H1 (cell line): ENCODE data around the gene UBTD1. TPM values are rescaled to one million over a fixed set of nuclear protein-coding genes. Genes with fewer than 3 reads are reported as not detected.
A peak's percentile ranks its signal among the peaks of the same experiment; 100 is the strongest.

Source experiments
- CTCF ChIA-PET: fragments of 300-600 bp; sonication (Branson Sonifier 250); formaldehyde crosslinking; loops from one replicate; lab custom pipeline; 2021; ENCODE audit not compliant: partially characterized antibody; lab: Charles Lee
- POLR2A ChIA-PET: fragments of 300-600 bp; sonication (Branson Sonifier 250); formaldehyde crosslinking; loops from one replicate; lab custom pipeline; 2021; ENCODE audit warnings: inconsistent platforms; ENCODE audit not compliant: partially characterized antibody; lab: Charles Lee
- DNase-seq, 2 experiments: peaks; one replicate each; pipeline versions ENCODE4 v3.0.0 to v3.0.0-alpha.2; 2010 to 2022; ENCODE audit warnings: low spot score in 2 of 2, low read depth in 1 of 2, mixed read lengths in 1 of 2
- FAIRE-seq: peaks from 2 replicates; lab custom pipeline; 2011; peaks lifted over from hg19 to GRCh38; lab: Jason Lieb, UNC
- H2AFZ ChIP-seq: 2 replicates; pipeline ENCODE4 v1.8.1; 2012; ENCODE audit warnings: low read length, inconsistent platforms
- H2AK5ac ChIP-seq: 2 replicates; pipeline ENCODE4 v1.6.1; 2013; ENCODE audit warnings: low read depth, low read length
- H2BK120ac ChIP-seq: replicated peaks from 2 replicates; pipeline ENCODE3; 2013; ENCODE audit warnings: low read depth, low read length, inconsistent platforms
- H2BK12ac ChIP-seq: 2 replicates; pipeline ENCODE4 v1.6.1; 2013; ENCODE audit warnings: low read depth, low read length
- H2BK15ac ChIP-seq: 2 replicates; pipeline ENCODE4 v1.6.1; 2013; ENCODE audit warnings: low read length
- H2BK20ac ChIP-seq: 2 replicates; pipeline ENCODE4 v1.6.1; 2013; ENCODE audit warnings: low read length
- H2BK5ac ChIP-seq: 2 replicates; pipeline ENCODE4 v1.6.1; 2013; ENCODE audit warnings: low read depth, low read length
- H3K14ac ChIP-seq: 2 replicates; pipeline ENCODE4 v1.6.1; 2013; ENCODE audit warnings: inconsistent platforms; ENCODE audit not compliant: insufficient read length
- H3K18ac ChIP-seq: 2 replicates; pipeline ENCODE4 v1.6.1; 2013; ENCODE audit warnings: low read length; ENCODE audit errors: extremely low read depth
- H3K23ac ChIP-seq: 2 replicates; pipeline ENCODE4 v1.6.1; 2013; ENCODE audit warnings: inconsistent platforms; ENCODE audit not compliant: insufficient read length
- H3K23me2 ChIP-seq: 2 replicates; pipeline ENCODE4 v1.6.1; 2013; ENCODE audit warnings: low read depth, low read length
- H3K27ac ChIP-seq: 2 replicates; pipeline ENCODE4 v1.6.1; 2011; ENCODE audit warnings: low read depth, low read length, inconsistent platforms
- H3K27me3 ChIP-seq, 4 experiments: replicated peaks in 1 of 4; 1 replicate in 1 of 4; 2 replicates in 3 of 4; pipeline versions ENCODE4 v1.6.1 to v1.8.1; 2011 to 2013; ENCODE audit warnings: low read length in 3 of 4, mild to moderate bottlenecking in 3 of 4, inconsistent platforms in 2 of 4, mixed read lengths in 2 of 4, moderate library complexity in 1 of 4; ENCODE audit not compliant: control insufficient read depth in 3 of 4, insufficient read depth in 3 of 4; ENCODE audit errors: extremely low read depth in 1 of 4
- H3K36me3 ChIP-seq, 4 experiments: 2 replicates each; pipeline versions ENCODE4 v1.6.1 to v1.8.1; 2011 to 2013; ENCODE audit warnings: mild to moderate bottlenecking in 4 of 4, low read length in 3 of 4, moderate library complexity in 2 of 4, control low read depth in 1 of 4, inconsistent platforms in 1 of 4; ENCODE audit not compliant: insufficient read depth in 4 of 4, control insufficient read depth in 2 of 4
- H3K4ac ChIP-seq: replicated peaks from 2 replicates; pipeline ENCODE3; 2013; ENCODE audit warnings: low read length, low read depth, mixed read lengths, inconsistent platforms; ENCODE audit not compliant: insufficient read length
- H3K4me1 ChIP-seq, 4 experiments: replicated peaks in 1 of 4; 1 replicate in 1 of 4; 2 replicates in 3 of 4; pipeline versions ENCODE4 v1.6.1 to v1.8.1; 2011 to 2013; ENCODE audit warnings: low read length in 3 of 4, inconsistent platforms in 2 of 4, mixed read lengths in 1 of 4; ENCODE audit not compliant: insufficient read depth in 4 of 4, control insufficient read depth in 3 of 4
- H3K4me2 ChIP-seq, 2 experiments: 2 replicates each; pipeline versions ENCODE4 v1.6.1 to v1.8.1; 2011 to 2013; ENCODE audit warnings: low read depth in 2 of 2, low read length in 2 of 2, control low read depth in 1 of 2, inconsistent platforms in 1 of 2, mild to moderate bottlenecking in 1 of 2; ENCODE audit not compliant: insufficient read depth in 1 of 2
- H3K4me3 ChIP-seq, 4 experiments: fragments of 200-600, 300-600 bp in 1 of 4; sonication (generic), shearing (Covaris generic), sonication (Bioruptor Twin) in 1 of 4; 2 replicates each; pipeline versions ENCODE4 v1.5.1 to v1.8.1; 2011 to 2016; ENCODE audit warnings: low read length in 4 of 4, low read depth in 3 of 4, control low read depth in 2 of 4, inconsistent platforms in 2 of 4, mild to moderate bottlenecking in 2 of 4, mixed read lengths in 1 of 4, moderate library complexity in 1 of 4; ENCODE audit not compliant: insufficient read depth in 2 of 4; ENCODE audit errors: extremely low read depth in 1 of 4
- H3K56ac ChIP-seq: replicated peaks from 2 replicates; pipeline ENCODE3; 2013; ENCODE audit warnings: low read depth, mild to moderate bottlenecking, mixed read lengths, low read length, inconsistent platforms; ENCODE audit not compliant: insufficient read length
- H3K79me1 ChIP-seq: 2 replicates; pipeline ENCODE4 v1.6.1; 2013; ENCODE audit warnings: low read depth, low read length, control low read depth
- H3K79me2 ChIP-seq, 2 experiments: 2 replicates each; pipeline versions ENCODE4 v1.6.1 to v1.8.1; 2012 to 2013; ENCODE audit warnings: low read length in 2 of 2, mild to moderate bottlenecking in 2 of 2, inconsistent platforms in 1 of 2; ENCODE audit not compliant: insufficient read depth in 2 of 2, control insufficient read depth in 1 of 2
- H3K9ac ChIP-seq, 4 experiments: replicated peaks in 1 of 4; 1 replicate in 1 of 4; 2 replicates in 3 of 4; pipeline versions ENCODE4 v1.6.1 to v1.8.1; 2011 to 2013; ENCODE audit warnings: low read depth in 3 of 4, low read length in 3 of 4, control low read depth in 2 of 4, mild to moderate bottlenecking in 2 of 4, moderate library complexity in 2 of 4, inconsistent platforms in 1 of 4; ENCODE audit errors: extremely low read depth in 1 of 4
- H3K9me3 ChIP-seq, 2 experiments: 2 replicates each; pipeline versions ENCODE4 v1.6.1 to v1.8.1; 2012 to 2013; ENCODE audit warnings: mild to moderate bottlenecking in 2 of 2, moderate library complexity in 2 of 2, control low read depth in 1 of 2, inconsistent platforms in 1 of 2, low read depth in 1 of 2, low read length in 1 of 2, mixed read lengths in 1 of 2; ENCODE audit not compliant: insufficient read depth in 2 of 2
- H4K20me1 ChIP-seq, 2 experiments: replicated peaks in 1 of 2; 2 replicates each; pipeline versions ENCODE3 to v1.8.1; 2011 to 2013; ENCODE audit warnings: inconsistent platforms in 2 of 2, low read length in 2 of 2, mild to moderate bottlenecking in 1 of 2; ENCODE audit not compliant: insufficient read depth in 2 of 2, control insufficient read depth in 1 of 2
- H4K5ac ChIP-seq: 2 replicates; pipeline ENCODE4 v1.6.1; 2013; ENCODE audit warnings: low read length, low read depth, mixed read lengths, inconsistent platforms; ENCODE audit not compliant: insufficient read length
- H4K8ac ChIP-seq: 2 replicates; pipeline ENCODE4 v1.8.0; 2013; ENCODE audit warnings: mild to moderate bottlenecking, moderate library complexity, low read length, inconsistent platforms; ENCODE audit not compliant: insufficient read depth; ENCODE audit errors: extremely low read depth
- H4K91ac ChIP-seq: replicated peaks from 2 replicates; pipeline ENCODE3; 2013; ENCODE audit warnings: low read length, mixed read lengths, inconsistent platforms; ENCODE audit not compliant: insufficient read length
- ASH2L ChIP-seq: fragments of 200-600, 300-600 bp; sonication (generic); IDR thresholded peaks from one replicate; pipeline ENCODE4 v1.7.1; 2017; ENCODE audit warnings: low read length
- CHD2 ChIP-seq: IDR thresholded peaks from 2 replicates; pipeline ENCODE4 v1.6.1; 2012; ENCODE audit warnings: low read length, improper control_type of control experiment
- EGR1 ChIP-seq: IDR thresholded peaks from 2 replicates; pipeline ENCODE4 v1.6.1; 2011; ENCODE audit warnings: low read depth, low read length, borderline replicate concordance
- JUN ChIP-seq: IDR thresholded peaks from 2 replicates; pipeline ENCODE4 v1.6.1; 2011; ENCODE audit warnings: low read depth, mild to moderate bottlenecking, improper control_type of control experiment, low read length
- KDM4A ChIP-seq: IDR thresholded peaks from one replicate; pipeline ENCODE4 v1.7.1; 2012; ENCODE audit warnings: low read depth, mild to moderate bottlenecking, moderate library complexity, low read length, inconsistent platforms; ENCODE audit not compliant: severe bottlenecking
- RBBP5 ChIP-seq: IDR thresholded peaks from 2 replicates; pipeline ENCODE4 v1.7.1; 2012; ENCODE audit warnings: low read depth, mild to moderate bottlenecking, inconsistent platforms, low read length, moderate library complexity, borderline replicate concordance
- SIN3A ChIP-seq, 2 experiments: IDR thresholded peaks in 1 of 2; conservative IDR thresholded peaks in 1 of 2; 2 replicates each; pipeline ENCODE4 v1.6.1; 2011 to 2012; ENCODE audit warnings: low read length in 2 of 2, improper control_type of control experiment in 1 of 2, low read depth in 1 of 2, mild to moderate bottlenecking in 1 of 2
- TBP ChIP-seq: IDR thresholded peaks from 2 replicates; pipeline ENCODE4 v1.6.1; 2011; ENCODE audit warnings: low read depth, low read length, improper control_type of control experiment
- WGBS, 2 experiments: shearing (Covaris generic) in 1 of 2; methylation state at CpG; one replicate each; pipeline versions ENCODE4 v1.1.6 to v1.1.7; 2013 to 2015; ENCODE audit warnings: low lambda C conversion rate in 2 of 2, mixed read lengths in 2 of 2, inconsistent platforms in 1 of 2, low coverage in 1 of 2, missing lambda C conversion rate in 1 of 2; ENCODE audit not compliant: insufficient replicate concordance in 2 of 2, insufficient coverage in 1 of 2, insufficient read length in 1 of 2; ENCODE audit errors: extremely low coverage in 1 of 2, missing lambda C conversion rate in 1 of 2; 5-methylcytosine and 5-hydroxymethylcytosine counted together
- long read RNA-seq, 2 experiments: library from RNA in 1 of 2; library from capped mRNA in 1 of 2; stranded (forward); transcript quantifications; one replicate each; pipeline ENCODE4 v2.0.0, GENCODE V29; 2021; ENCODE audit warnings: inconsistent platforms in 1 of 2
- polyA minus RNA-seq, 3 experiments: library from RNA; depleted of rRNA, polyadenylated mRNA; stranded (reverse); fragments of >200 nt; gene quantifications; 1 replicate in 2 of 3; 2 replicates in 1 of 3; pipeline ENCODE4 v1.2.3, GENCODE V29; 2011
- polyA plus RNA-seq, 7 experiments: library from polyadenylated mRNA; depleted of rRNA in 3 of 7; stranded (reverse) in 5 of 7; unstranded in 2 of 7; fragments of >200 nt in 5 of 7; fragments of 200-250 nt in 2 of 7; gene quantifications; 1 replicate in 5 of 7; 2 replicates in 1 of 7; 4 replicates in 1 of 7; pipeline versions ENCODE4 v1.2.1 to v1.2.3, GENCODE V29; 2011 to 2013; ENCODE audit warnings: missing spikeins in 2 of 7, mixed read lengths in 2 of 7
- total RNA-seq: library from RNA; stranded (reverse); fragmentation: NEBNext Ultra II Directional; extraction: Animal tissue kit (Norgen Biotek cat#: 25700); gene quantifications from 2 replicates; pipeline ENCODE4 v1.2.1, GENCODE V29; 2021

Gene UBTD1
- total RNA-seq: 22.3 and 23.1 TPM in 2 replicates
- polyA plus RNA-seq (2011; rRNA removed): 36.2 and 48.8 TPM in 2 replicates
- polyA plus RNA-seq (2011; cell fraction: cytosol; rRNA removed): 32.2 TPM
- 27.8 TPM for polyA plus RNA-seq (2011; cell fraction: nucleus; rRNA removed)
- 11.7 to 21.5 TPM (median 19.8 TPM) in 4 replicates for polyA plus RNA-seq (2012, experiment 1 of 2)
- polyA plus RNA-seq (2012, experiment 2 of 2): 25.5 TPM
- polyA plus RNA-seq (2013, experiment 1 of 2): 17.5 TPM
- 17.5 TPM for polyA plus RNA-seq (2013, experiment 2 of 2)
- polyA minus RNA-seq (2011; rRNA and poly(A)+ RNA removed): 6.4 and 7.2 TPM in 2 replicates
- polyA minus RNA-seq (2011; cell fraction: cytosol; rRNA and poly(A)+ RNA removed): 15.3 TPM
- polyA minus RNA-seq (2011; cell fraction: nucleus; rRNA and poly(A)+ RNA removed): 10.8 TPM
- long read RNA-seq, experiment 1, transcript UBTD1-201 (3 exons, 1,706 nt): major isoform, 10 of 29 reads
- long read RNA-seq, experiment 1, partial matches to known transcripts: 19 of 29 reads
- long read RNA-seq, experiment 1, other reads (novel, unspliced or antisense): 0 of 29 reads
- long read RNA-seq, experiment 2: 0 reads

GRCh38 chr10:97498841-97499560, at the start of gene UBTD1:
TSS of gene UBTD1 (plus strand) at chr10:97498924. CDS start at chr10:97499204, 280 bp downstream.
- H3K27ac ChIP-seq: peak within 1 kb of the TSS; percentile 74; the same call in 1 of the 2 replicates
- peaks cover 15% of the 10 kb centered on the region for H3K23me2 ChIP-seq
- H4K20me1 ChIP-seq: peaks cover 10 to 33% of the 10 kb centered on the region in 2 experiments
- peak; percentile 47; the same call in 1 of the 2 replicates for TF ChIP-seq RBBP5
- TF ChIP-seq KDM4A: peak; percentile 86
- TF ChIP-seq ASH2L: peak; percentile 17
- no peak for TF ChIP-seq TBP
- peak in 1 of 2 experiments; percentile 39; a peak in 1 of 4 replicates for TF ChIP-seq SIN3A (conservative IDR thresholded peaks at IDR 0.05 in 1 of 2, IDR thresholded peaks at IDR 0.05 in 1 of 2; ENCODE audit: low read depth in 1 of 2, low read length in 2 of 2)
- no peak for TF ChIP-seq JUN
- 0 out of 2 replicates have a peak, but pooled peaks have one; percentile 6 for TF ChIP-seq EGR1
- no peak for TF ChIP-seq CHD2
- TF ChIP-seq, all 59 proteins: peak for 5
- H2AK5ac ChIP-seq: peak within 1 kb of the TSS; percentile 32; the same call in 1 of the 2 replicates
- peak in 1 of 2 experiments; percentile 88 for DNase-seq
- H3K4ac ChIP-seq: peak within 1 kb of the TSS; percentile 80
- 0 out of 2 replicates have a peak within 1 kb of the TSS, but pooled peaks have one; percentile 6 for H2AFZ ChIP-seq
- H4K91ac ChIP-seq: peak within 1 kb of the TSS; percentile 85
- POLR2A ChIA-PET: interaction anchor here (0.6 to 2.5 kb wide), 18 partner anchors 9 to 98 kb away, joined by 3 to 13 read pairs (median 4); partner anchors contain the start of gene RRP12
- no peak for FAIRE-seq
- peak within 1 kb of the TSS; percentile 97 for H3K18ac ChIP-seq
- WGBS, 2 experiments: 1% methylated on average over 34 of the region's 66 CpGs; no CpG with 5 or more reads in 1 of the 2 experiments
- H3K4me2 ChIP-seq: peak within 1 kb of the TSS; percentile 78 to 98
- CTCF ChIA-PET: interaction anchor here (0.6 to 2.6 kb wide), 12 partner anchors 9 to 680 kb away, joined by 3 to 24 read pairs (median 4); no protein-coding TSS in a partner anchor
- no peak within 1 kb of the TSS for H2BK20ac ChIP-seq
- H3K4me3 ChIP-seq: peak within 1 kb of the TSS; percentile 83 to 92 (median 89)
- H3K79me1 ChIP-seq: peaks cover 13% of the 10 kb centered on the region
- H2BK120ac ChIP-seq: no peak within 1 kb of the TSS
- H2BK15ac ChIP-seq: peak within 1 kb of the TSS; percentile 85; the same call in 1 of the 2 replicates
- H3K79me2 ChIP-seq: peaks cover 6 to 68% of the 10 kb centered on the region in 2 experiments
- H3K9me3 ChIP-seq: no peaks in the 10 kb centered on the region
- H3K4me1 ChIP-seq: peaks cover 6 to 14% (median 11%) of the 10 kb centered on the region in 4 experiments; a peak in 6 of 7 replicates
- H3K36me3 ChIP-seq: no peaks in the 10 kb centered on the region
- peaks cover 0 to 16% (median 13%) of the 10 kb centered on the region in 4 experiments; a peak in 5 of 7 replicates for H3K27me3 ChIP-seq
- H3K14ac ChIP-seq: no peak within 1 kb of the TSS
- H2BK12ac ChIP-seq: peak within 1 kb of the TSS; percentile 62; the same call in 1 of the 2 replicates
- H2BK5ac ChIP-seq: peak within 1 kb of the TSS; percentile 89; the same call in 1 of the 2 replicates
- H3K23ac ChIP-seq: no peak within 1 kb of the TSS
- peak within 1 kb of the TSS; percentile 62 for H3K56ac ChIP-seq
- H3K9ac ChIP-seq: peak within 1 kb of the TSS; percentile 55 to 82 (median 78)
- peak within 1 kb of the TSS; percentile 75 for H4K8ac ChIP-seq
- H4K5ac ChIP-seq: peak within 1 kb of the TSS; percentile 71
